ENCODE data around the gene DCP1B. TPM values are rescaled to one million over a fixed set of nuclear protein-coding genes. Genes with fewer than 3 reads are reported as not detected.

DCP1B gene
- total RNA-seq, 2 donors from 2014 or later: 7.9 to 13.2 TPM

DNA sequence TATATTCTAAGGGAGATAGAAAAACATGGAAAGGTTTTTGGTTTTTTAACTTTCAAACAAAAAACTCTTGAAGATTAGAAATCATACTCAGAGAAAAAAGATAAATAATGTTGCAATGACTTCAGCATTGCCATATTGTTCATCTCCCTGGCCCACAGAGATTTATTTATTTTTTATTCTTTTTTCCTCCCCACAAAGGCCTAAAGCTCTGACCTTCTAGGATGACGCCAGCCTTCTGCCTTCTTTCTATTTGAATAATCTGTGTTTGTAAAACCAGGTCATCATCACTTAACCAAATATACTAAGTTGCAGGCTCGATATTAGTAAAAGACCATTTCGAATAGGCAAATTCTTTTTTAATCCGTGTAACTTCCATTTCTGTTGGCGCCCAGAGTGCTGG, 4.4 kb upstream of the DCP1B start:
- intact Hi-C loops (cut with DNase I): no loop called here
- WGBS, 2 donors: 65 to 67% methylated on average over 5 of the region's 5 CpGs
- TF ChIP-seq, protein P1, sequence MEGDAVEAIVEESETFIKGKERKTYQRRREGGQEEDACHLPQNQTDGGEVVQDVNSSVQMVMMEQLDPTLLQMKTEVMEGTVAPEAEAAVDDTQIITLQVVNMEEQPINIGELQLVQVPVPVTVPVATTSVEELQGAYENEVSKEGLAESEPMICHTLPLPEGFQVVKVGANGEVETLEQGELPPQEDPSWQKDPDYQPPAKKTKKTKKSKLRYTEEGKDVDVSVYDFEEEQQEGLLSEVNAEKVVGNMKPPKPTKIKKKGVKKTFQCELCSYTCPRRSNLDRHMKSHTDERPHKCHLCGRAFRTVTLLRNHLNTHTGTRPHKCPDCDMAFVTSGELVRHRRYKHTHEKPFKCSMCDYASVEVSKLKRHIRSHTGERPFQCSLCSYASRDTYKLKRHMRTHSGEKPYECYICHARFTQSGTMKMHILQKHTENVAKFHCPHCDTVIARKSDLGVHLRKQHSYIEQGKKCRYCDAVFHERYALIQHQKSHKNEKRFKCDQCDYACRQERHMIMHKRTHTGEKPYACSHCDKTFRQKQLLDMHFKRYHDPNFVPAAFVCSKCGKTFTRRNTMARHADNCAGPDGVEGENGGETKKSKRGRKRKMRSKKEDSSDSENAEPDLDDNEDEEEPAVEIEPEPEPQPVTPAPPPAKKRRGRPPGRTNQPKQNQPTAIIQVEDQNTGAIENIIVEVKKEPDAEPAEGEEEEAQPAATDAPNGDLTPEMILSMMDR (IDR thresholded peaks at IDR 0.05): no peak
- TF ChIP-seq POLR2A (IDR thresholded peaks at IDR 0.05): no peak
- Histone ChIP-seq H3K9me3 (no peaks in the 10 kb centered on the region), H3K36me3 (replicated peaks in 1 of 2; ENCODE audit: insufficient read depth in 1 of 2, low read depth in 2 of 2) (no peaks in the 10 kb centered on the region), H3K4me3 (no peak overlapping the region), H3K27me3 (no peaks in the 10 kb centered on the region), H3K4me1 (peaks cover 5% of the 10 kb centered on the region), H3K27ac (no peak overlapping the region)
- no peak for ATAC-seq
- no peak for DNase-seq

DNA sequence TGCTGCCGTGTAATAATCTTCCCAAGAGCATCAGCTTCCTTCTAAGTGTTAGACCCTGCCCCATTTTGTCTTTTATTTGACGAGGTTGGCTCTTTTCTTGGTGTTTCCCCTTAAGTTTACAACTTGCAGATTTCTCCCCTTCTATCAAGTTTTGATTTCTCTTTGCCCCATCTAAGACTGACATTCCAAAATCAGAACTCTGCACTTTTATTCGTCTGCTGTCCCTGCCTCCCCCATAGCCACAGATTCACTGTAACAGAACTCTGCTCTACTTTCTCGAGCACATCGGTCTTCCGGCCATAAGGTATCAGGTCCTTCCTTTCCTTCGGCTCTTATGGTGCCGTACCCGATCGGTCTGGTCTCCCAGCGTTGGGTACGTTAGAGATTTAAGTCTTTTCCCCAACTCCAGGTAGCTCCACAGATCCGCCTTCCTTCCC, 563 bp downstream of the DCP1B start:
- Histone ChIP-seq H3K27ac (peak overlapping the region; percentile 35 to 91 (median 82)), H3K4me3 (peak overlapping the region; percentile 92 to 95), H3K9me3 (no peaks in the 10 kb centered on the region), H3K4me1 (peaks cover 30% of the 10 kb centered on the region), H3K27me3 (no peaks in the 10 kb centered on the region), H3K36me3 (replicated peaks in 1 of 2; ENCODE audit: insufficient read depth in 1 of 2, low read depth in 2 of 2) (no peaks in the 10 kb centered on the region)
- intact Hi-C loops (cut with DNase I): no loop called here
- DNase-seq (no peak), ATAC-seq (peak; percentile 8)
- WGBS, 2 donors: 0% methylated on average over 13 of the region's 13 CpGs
- TF ChIP-seq, protein P1 (IDR thresholded peaks at IDR 0.05): no peak
- TF ChIP-seq POLR2A (IDR thresholded peaks at IDR 0.05): no peak

DNA sequence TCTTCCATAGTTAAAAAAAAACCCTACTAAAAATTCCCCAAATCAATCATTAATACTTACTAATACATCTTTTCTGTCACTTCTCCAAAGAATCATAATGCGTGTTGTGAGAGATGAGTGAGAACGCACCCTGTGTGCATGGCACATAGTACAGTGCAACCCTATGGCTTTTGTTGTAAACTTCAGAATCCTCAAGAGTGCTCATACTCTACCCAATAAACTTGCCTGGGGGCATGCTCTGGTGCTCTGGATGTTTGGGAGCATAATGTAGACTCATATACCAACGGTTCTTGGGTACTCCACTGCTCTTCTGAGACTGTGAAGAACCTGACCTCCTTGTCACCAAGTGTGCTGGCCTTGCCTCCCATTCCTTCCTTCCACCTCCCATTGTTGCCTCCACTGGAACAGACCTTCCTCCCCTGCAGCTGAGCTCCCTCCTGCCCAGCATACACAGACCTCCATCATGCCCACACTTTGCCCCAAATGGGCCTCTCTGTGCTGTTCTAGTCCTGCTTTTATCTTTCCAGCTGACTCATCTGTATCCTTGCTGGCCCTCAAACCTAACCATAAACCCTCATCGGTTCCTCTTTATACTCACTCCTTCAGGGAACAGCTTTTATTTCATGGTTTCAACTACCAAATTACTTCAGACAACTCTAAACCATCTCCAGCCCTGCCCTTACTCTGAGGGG, 8.9 kb downstream of the DCP1B start:
- H3K27me3 ChIP-seq: no peaks in the 10 kb centered on the region
- intact Hi-C loops (cut with DNase I): no loop called here
- peaks cover 2% of the 10 kb centered on the region for H3K4me1 ChIP-seq
- no peak overlapping the region for H3K27ac ChIP-seq
- DNase-seq: no peak
- no peak for TF ChIP-seq POLR2A (IDR thresholded peaks at IDR 0.05)
- TF ChIP-seq, protein P1 (IDR thresholded peaks at IDR 0.05): no peak
- no peaks in the 10 kb centered on the region for H3K9me3 ChIP-seq
- 89 to 92% methylated on average over 4 of the region's 4 CpGs for WGBS, 2 donors
- ATAC-seq: no peak
- peaks cover 0 to 2% of the 10 kb centered on the region in 2 donors for H3K36me3 ChIP-seq (replicated peaks in 1 of 2; ENCODE audit: insufficient read depth in 1 of 2, low read depth in 2 of 2)
- no peak overlapping the region for H3K4me3 ChIP-seq

DNA sequence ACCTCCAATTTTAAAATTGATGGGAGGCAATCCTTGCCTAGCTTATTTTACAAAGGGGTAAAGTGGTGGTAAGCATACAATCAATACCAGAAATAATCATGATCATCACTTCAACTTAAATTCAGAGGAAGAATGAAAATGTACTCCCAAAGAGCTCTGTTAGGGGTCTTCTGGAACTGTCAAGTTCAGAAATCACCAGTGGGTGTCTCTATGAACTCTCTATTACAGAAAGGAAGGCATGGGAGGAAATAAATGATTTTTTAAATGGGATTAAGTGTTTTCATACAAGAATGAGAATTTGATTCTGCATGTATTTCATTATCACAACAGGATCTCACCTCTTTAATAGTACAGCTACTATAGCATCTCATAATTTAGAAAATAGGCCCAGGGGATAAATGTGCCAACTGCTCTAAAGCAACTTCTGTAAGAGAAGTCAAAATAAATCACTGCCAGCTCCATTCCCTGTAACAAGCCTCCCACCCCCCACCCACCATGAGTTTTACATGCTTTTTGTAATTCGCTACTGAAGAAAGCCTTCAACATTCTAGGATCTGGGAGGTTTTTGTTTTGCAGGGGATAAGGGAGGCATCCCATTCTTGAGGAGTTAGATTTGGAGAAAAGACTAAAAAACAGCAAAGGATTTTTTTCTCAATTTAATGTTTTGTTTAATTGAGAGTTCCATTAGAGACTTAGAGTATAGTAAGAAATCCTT, 9.7 kb downstream of the DCP1B start:
- Histone ChIP-seq H3K9me3 (no peaks in the 10 kb centered on the region), H3K4me1 (no peaks in the 10 kb centered on the region), H3K4me3 (no peak overlapping the region), H3K27ac (no peak overlapping the region), H3K27me3 (no peaks in the 10 kb centered on the region), H3K36me3 (replicated peaks in 1 of 2; ENCODE audit: insufficient read depth in 1 of 2, low read depth in 2 of 2) (peaks cover 0 to 2% of the 10 kb centered on the region in 2 donors)
- ATAC-seq (no peak), DNase-seq (no peak)
- no peak for TF ChIP-seq POLR2A (IDR thresholded peaks at IDR 0.05)
- TF ChIP-seq, protein P1 (IDR thresholded peaks at IDR 0.05): no peak
- intact Hi-C loops (cut with DNase I): no loop called here
- 100% methylated on average over 1 of the region's 1 CpG for WGBS, 2 donors
